BJ (cell line): ENCODE data around the gene HSPA6. TPM values are rescaled to one million over a fixed set of nuclear protein-coding genes. Genes with fewer than 3 reads are reported as not detected.

Experiments
- CTCF ChIA-PET: fragments of 350-600 bp; formaldehyde crosslinking; extraction: SDS; loops from one replicate; lab custom pipeline; 2021; ENCODE audit warnings: antibody characterized with exemption, inconsistent platforms; lab: Yijun Ruan, JAX
- POLR2A ChIA-PET: fragments of 300-600 bp; sonication (Branson Sonifier 250); formaldehyde crosslinking; extraction: SDS; loops from one replicate; lab custom pipeline; 2021; ENCODE audit warnings: antibody characterized with exemption; lab: Charles Lee
- DNase-seq: peaks from one replicate; pipeline ENCODE4 v3.0.0-alpha.2; 2011; ENCODE audit warnings: low read depth
- H3K27me3 ChIP-seq: 2 replicates; pipeline ENCODE4 v1.6.0; 2011; ENCODE audit warnings: low read length; ENCODE audit not compliant: control insufficient read depth, insufficient read depth
- H3K36me3 ChIP-seq: 2 replicates; pipeline ENCODE4 v1.5.1; 2011; ENCODE audit warnings: low read length; ENCODE audit not compliant: control insufficient read depth, insufficient read depth
- H3K4me3 ChIP-seq: 2 replicates; pipeline ENCODE4 v1.5.1; 2011; ENCODE audit warnings: low read depth, mild to moderate bottlenecking, control low read depth, low read length
- polyA plus RNA-seq: library from polyadenylated mRNA; depleted of rRNA; stranded (reverse); fragments of >200 nt; gene quantifications from 2 replicates; pipeline ENCODE4 v1.2.3, GENCODE V29; 2011
- TF ChIP-seq, protein P1 (sequence below): IDR thresholded peaks from 2 replicates; pipeline ENCODE4 v1.5.1; 2011; ENCODE audit warnings: low read depth, mild to moderate bottlenecking, control low read depth, inconsistent platforms, low read length, moderate library complexity; ENCODE audit not compliant: insufficient read depth

HSPA6 gene
- polyA plus RNA-seq, 1 experiment = 0.04 TPM

DNA sequence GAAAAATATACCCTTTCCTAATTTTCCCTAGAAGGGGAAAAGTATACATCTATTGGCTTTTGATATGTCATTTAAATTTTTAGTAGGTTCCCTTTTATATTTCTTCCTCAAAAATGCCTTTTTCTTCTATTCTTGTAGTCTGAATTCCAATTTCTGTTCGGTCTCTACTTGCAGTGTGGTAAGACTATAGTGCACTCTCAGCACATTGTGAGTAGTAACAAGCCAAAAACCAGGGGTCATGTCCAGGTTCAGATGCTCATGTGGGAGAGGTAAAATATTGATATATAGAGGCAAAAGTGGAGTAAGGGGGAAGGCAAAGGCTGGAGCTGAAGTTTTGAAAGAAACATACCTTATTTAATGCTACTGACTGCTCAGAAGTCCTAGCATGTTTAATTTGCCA lies 23.1 kb upstream of the HSPA6 start:
- DNase-seq = no peak
- H3K36me3 ChIP-seq = no peaks in the 10 kb centered on the region
- POLR2A ChIA-PET = no interaction called here
- TF ChIP-seq, protein P1, sequence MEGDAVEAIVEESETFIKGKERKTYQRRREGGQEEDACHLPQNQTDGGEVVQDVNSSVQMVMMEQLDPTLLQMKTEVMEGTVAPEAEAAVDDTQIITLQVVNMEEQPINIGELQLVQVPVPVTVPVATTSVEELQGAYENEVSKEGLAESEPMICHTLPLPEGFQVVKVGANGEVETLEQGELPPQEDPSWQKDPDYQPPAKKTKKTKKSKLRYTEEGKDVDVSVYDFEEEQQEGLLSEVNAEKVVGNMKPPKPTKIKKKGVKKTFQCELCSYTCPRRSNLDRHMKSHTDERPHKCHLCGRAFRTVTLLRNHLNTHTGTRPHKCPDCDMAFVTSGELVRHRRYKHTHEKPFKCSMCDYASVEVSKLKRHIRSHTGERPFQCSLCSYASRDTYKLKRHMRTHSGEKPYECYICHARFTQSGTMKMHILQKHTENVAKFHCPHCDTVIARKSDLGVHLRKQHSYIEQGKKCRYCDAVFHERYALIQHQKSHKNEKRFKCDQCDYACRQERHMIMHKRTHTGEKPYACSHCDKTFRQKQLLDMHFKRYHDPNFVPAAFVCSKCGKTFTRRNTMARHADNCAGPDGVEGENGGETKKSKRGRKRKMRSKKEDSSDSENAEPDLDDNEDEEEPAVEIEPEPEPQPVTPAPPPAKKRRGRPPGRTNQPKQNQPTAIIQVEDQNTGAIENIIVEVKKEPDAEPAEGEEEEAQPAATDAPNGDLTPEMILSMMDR = no peak
- H3K4me3 ChIP-seq = no peak overlapping the region
- CTCF ChIA-PET = no interaction called here
- peaks cover 2% of the 10 kb centered on the region; the same call in 1 of the 2 replicates for H3K27me3 ChIP-seq

DNA sequence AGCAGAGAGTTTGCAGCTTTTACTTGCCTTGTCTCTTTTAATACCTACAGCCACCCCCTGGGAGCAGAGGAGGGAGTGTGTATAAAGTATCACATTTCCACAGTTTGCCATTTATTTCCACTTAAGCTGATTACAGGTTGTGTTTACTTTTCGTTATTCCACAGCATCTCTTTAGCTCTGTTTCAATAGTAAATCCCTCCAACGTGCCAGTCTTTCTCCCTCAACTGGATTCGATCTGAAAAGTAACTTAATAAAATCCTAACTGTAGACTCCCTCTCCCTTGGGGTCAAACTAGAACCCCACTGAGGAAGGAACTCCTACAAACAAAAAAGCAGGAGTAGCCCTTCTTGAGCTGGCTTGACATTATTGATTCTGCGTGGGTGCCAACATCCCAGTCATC lies 22.2 kb upstream of the HSPA6 start:
- Histone ChIP-seq H3K36me3 (no peaks in the 10 kb centered on the region), H3K4me3 (no peak overlapping the region), H3K27me3 (peaks cover 2% of the 10 kb centered on the region; the same call in 1 of the 2 replicates)
- DNase-seq = no peak
- ChIA-PET CTCF (no interaction called here), POLR2A (no interaction called here)
- TF ChIP-seq, protein P1 = no peak

GRCh38 chr1:161502641-161503393 lies 21.5 kb upstream of the HSPA6 start:
- Histone ChIP-seq H3K36me3 (no peaks in the 10 kb centered on the region), H3K4me3 (no peak overlapping the region), H3K27me3 (peaks cover 2% of the 10 kb centered on the region; the same call in 1 of the 2 replicates)
- TF ChIP-seq, protein P1 = no peak
- no peak for DNase-seq
- ChIA-PET CTCF (interaction anchor here (1.0 kb wide), 1 partner anchor 16 kb away, joined by 5 read pairs; no protein-coding TSS in a partner anchor), POLR2A (no interaction called here)

DNA sequence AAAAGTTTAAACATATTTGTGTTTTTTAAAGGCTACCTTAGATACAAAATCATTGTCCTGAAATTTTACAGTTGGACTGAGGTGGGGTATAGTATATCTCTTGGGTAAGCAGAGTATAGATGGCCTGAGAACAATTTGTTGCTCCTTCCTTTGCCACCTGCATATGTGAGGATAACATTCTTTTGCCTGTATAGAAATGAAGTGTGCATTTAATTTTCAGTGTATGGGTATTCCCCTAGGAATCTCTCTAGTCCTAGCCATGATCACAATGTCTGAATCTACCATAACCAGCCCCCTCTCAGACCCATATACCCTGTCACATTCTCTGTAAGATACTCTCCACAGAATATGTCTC lies 21.0 kb upstream of the HSPA6 start:
- POLR2A ChIA-PET = no interaction called here
- DNase-seq = no peak

DNA sequence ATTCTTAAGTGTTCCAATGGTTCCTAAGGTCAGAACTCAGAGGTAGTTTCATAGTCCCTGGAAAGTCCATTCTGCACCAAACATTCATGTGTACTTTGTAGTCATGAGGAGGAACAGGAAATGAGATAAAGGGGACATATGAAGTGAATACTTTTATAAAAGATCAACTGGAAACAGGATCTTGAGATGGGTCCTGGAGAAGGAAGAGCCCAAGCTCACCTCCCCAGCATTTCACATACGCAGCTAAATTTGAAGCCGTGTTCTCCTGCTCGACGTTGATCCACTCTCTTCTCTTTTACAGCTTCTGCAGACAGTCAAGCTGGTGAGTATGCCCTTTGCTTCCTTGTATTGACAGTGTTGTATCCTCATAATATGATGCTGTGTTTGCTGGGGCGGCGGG lies 18.7 kb upstream of the HSPA6 start:
- no peaks in the 10 kb centered on the region for H3K36me3 ChIP-seq
- no peak for DNase-seq
- TF ChIP-seq, protein P1 = no peak
- CTCF ChIA-PET = interaction anchor here (1.1 kb wide), 1 partner anchor 18 kb away, joined by 4 read pairs; no protein-coding TSS in a partner anchor
- no peaks in the 10 kb centered on the region for H3K27me3 ChIP-seq
- POLR2A ChIA-PET = no interaction called here
- no peak overlapping the region for H3K4me3 ChIP-seq

More for the DNA sequence above, 21.0 kb upstream of the HSPA6 start:
- Histone ChIP-seq H3K36me3 (no peaks in the 10 kb centered on the region), H3K27me3 (peaks cover 2% of the 10 kb centered on the region; the same call in 1 of the 2 replicates), H3K4me3 (no peak overlapping the region)
- CTCF ChIA-PET = interaction anchor here (1.0 kb wide), 1 partner anchor 16 kb away, joined by 5 read pairs; no protein-coding TSS in a partner anchor
- TF ChIP-seq, protein P1 = no peak
